Stimulated activated memory B cell treated with anti-CD40 and anti-IgM and Interleukin-4, amounts not matched to agents 10 μg/mL and 1 μg/mL and 100 μg/mL, for 72 hours (primary cell): ENCODE measurements around the gene TLL1.

Source experiments
- ATAC-seq: fragments of 150-1000 bp; cut with Tn5 transposase; 2 replicates; pipeline ENCODE4 v1.10.0; 2021
- H3K27ac Mint-ChIP-seq: one replicate; pipeline ENCODE4 v1.8.0; 2022; ENCODE audit warnings: mild to moderate bottlenecking, mixed read lengths
- H3K27me3 Mint-ChIP-seq: one replicate; pipeline ENCODE4 v1.8.0; 2022; ENCODE audit warnings: mixed read lengths
- H3K36me3 Mint-ChIP-seq: one replicate; pipeline ENCODE4 v1.8.0; 2022; ENCODE audit warnings: mixed read lengths
- H3K4me1 Mint-ChIP-seq: one replicate; pipeline ENCODE4 v1.8.0; 2022; ENCODE audit warnings: mixed read lengths
- H3K4me3 Mint-ChIP-seq: one replicate; pipeline ENCODE4 v1.8.0; 2022; ENCODE audit warnings: mild to moderate bottlenecking, moderate library complexity, mixed read lengths
- H3K9me3 Mint-ChIP-seq: one replicate; pipeline ENCODE4 v1.8.0; 2022; ENCODE audit warnings: mixed read lengths

Gene TLL1

GRCh38 chr4:165873298-165874071, 448 bp downstream of the TLL1 start:
- Mint-ChIP-seq H3K4me1 (peaks cover 10% of the 10 kb centered on the region), H3K4me3 (no peak overlapping the region), H3K27me3 (peaks cover 48% of the 10 kb centered on the region), H3K9me3 (no peaks in the 10 kb centered on the region), H3K36me3 (no peaks in the 10 kb centered on the region), H3K27ac (no peak overlapping the region)
- no peak for ATAC-seq

GRCh38 chr4:165874072-165874790, 1.2 kb downstream of the TLL1 start:
- Mint-ChIP-seq H3K4me1 (peaks cover 10% of the 10 kb centered on the region), H3K4me3 (no peak overlapping the region), H3K27me3 (peaks cover 51% of the 10 kb centered on the region), H3K36me3 (no peaks in the 10 kb centered on the region), H3K9me3 (no peaks in the 10 kb centered on the region), H3K27ac (no peak overlapping the region)
- no peak for ATAC-seq

- no peak overlapping the region for H3K27ac Mint-ChIP-seq
- peaks cover 10% of the 10 kb centered on the region for H3K4me1 Mint-ChIP-seq
- H3K27me3 Mint-ChIP-seq: peaks cover 51% of the 10 kb centered on the region
- H3K4me3 Mint-ChIP-seq: no peak overlapping the region
- H3K36me3 Mint-ChIP-seq: no peaks in the 10 kb centered on the region
- no peaks in the 10 kb centered on the region for H3K9me3 Mint-ChIP-seq
- no peak for ATAC-seq
Observed at GRCh38 chr4:165874791-165875371, 1.8 kb downstream of the TLL1 start.

GRCh38 chr4:165875446-165875845, 2.4 kb downstream of the TLL1 start:
- Mint-ChIP-seq H3K27ac (no peak overlapping the region), H3K9me3 (no peaks in the 10 kb centered on the region), H3K4me1 (peaks cover 10% of the 10 kb centered on the region), H3K4me3 (no peak overlapping the region), H3K36me3 (no peaks in the 10 kb centered on the region), H3K27me3 (peaks cover 51% of the 10 kb centered on the region)
- no peak for ATAC-seq

- Mint-ChIP-seq H3K27me3 (peaks cover 48% of the 10 kb centered on the region), H3K4me3 (no peak overlapping the region), H3K4me1 (peaks cover 10% of the 10 kb centered on the region), H3K9me3 (no peaks in the 10 kb centered on the region), H3K36me3 (no peaks in the 10 kb centered on the region), H3K27ac (no peak overlapping the region)
- ATAC-seq: no peak
Observed at GRCh38 chr4:165877286-165877685, 4.2 kb downstream of the TLL1 start.

GRCh38 chr4:165879641-165880040, 6.6 kb downstream of the TLL1 start:
- Mint-ChIP-seq H3K4me1 (no peaks in the 10 kb centered on the region), H3K4me3 (no peak overlapping the region), H3K27ac (no peak overlapping the region), H3K9me3 (no peaks in the 10 kb centered on the region), H3K36me3 (no peaks in the 10 kb centered on the region), H3K27me3 (peaks cover 24% of the 10 kb centered on the region)
- ATAC-seq: no peak

GRCh38 chr4:165894159-165894558, 21.1 kb downstream of the TLL1 start:
- Mint-ChIP-seq H3K36me3 (no peaks in the 10 kb centered on the region), H3K9me3 (peaks cover 19% of the 10 kb centered on the region), H3K27me3 (no peaks in the 10 kb centered on the region), H3K4me3 (no peak overlapping the region), H3K27ac (no peak overlapping the region), H3K4me1 (no peaks in the 10 kb centered on the region)
- ATAC-seq: no peak

GRCh38 chr4:165905405-165906027, 32.5 kb downstream of the TLL1 start:
- Mint-ChIP-seq H3K4me3 (no peak overlapping the region), H3K27me3 (no peaks in the 10 kb centered on the region), H3K9me3 (no peaks in the 10 kb centered on the region), H3K27ac (no peak overlapping the region), H3K4me1 (no peaks in the 10 kb centered on the region), H3K36me3 (no peaks in the 10 kb centered on the region)
- no peak for ATAC-seq

- Mint-ChIP-seq H3K4me1 (no peaks in the 10 kb centered on the region), H3K9me3 (peaks cover 3% of the 10 kb centered on the region), H3K27ac (no peak overlapping the region), H3K27me3 (no peaks in the 10 kb centered on the region), H3K4me3 (no peak overlapping the region), H3K36me3 (no peaks in the 10 kb centered on the region)
- no peak for ATAC-seq
Observed at GRCh38 chr4:165906272-165906671, 33.2 kb downstream of the TLL1 start.

- no peaks in the 10 kb centered on the region for H3K4me1 Mint-ChIP-seq
- no peak overlapping the region for H3K4me3 Mint-ChIP-seq
- no peak for ATAC-seq
Observed at GRCh38 chr4:165909947-165910346, 36.9 kb downstream of the TLL1 start.

GRCh38 chr4:165915215-165915614, 42.2 kb downstream of the TLL1 start:
- Mint-ChIP-seq H3K9me3 (peaks cover 3% of the 10 kb centered on the region), H3K27me3 (no peaks in the 10 kb centered on the region), H3K4me3 (no peak overlapping the region), H3K36me3 (no peaks in the 10 kb centered on the region), H3K4me1 (no peaks in the 10 kb centered on the region), H3K27ac (no peak overlapping the region)
- no peak for ATAC-seq

More at GRCh38 chr4:165909947-165910346, 36.9 kb downstream of the TLL1 start:
- no peaks in the 10 kb centered on the region for H3K27me3 Mint-ChIP-seq
- no peaks in the 10 kb centered on the region for H3K36me3 Mint-ChIP-seq
- no peak overlapping the region for H3K27ac Mint-ChIP-seq
- peaks cover 3% of the 10 kb centered on the region for H3K9me3 Mint-ChIP-seq

- Mint-ChIP-seq H3K36me3 (no peaks in the 10 kb centered on the region), H3K27ac (no peak overlapping the region), H3K9me3 (no peaks in the 10 kb centered on the region), H3K27me3 (no peaks in the 10 kb centered on the region), H3K4me1 (no peaks in the 10 kb centered on the region), H3K4me3 (no peak overlapping the region)
- no peak for ATAC-seq
Observed at GRCh38 chr4:165921546-165921945, 48.5 kb downstream of the TLL1 start.

GRCh38 chr4:165922747-165923146, 49.7 kb downstream of the TLL1 start:
- no peak for ATAC-seq
- no peaks in the 10 kb centered on the region for H3K4me1 Mint-ChIP-seq

GRCh38 chr4:165926307-165926706, 53.3 kb downstream of the TLL1 start:
- no peak for ATAC-seq
- no peak overlapping the region for H3K4me3 Mint-ChIP-seq
- no peak overlapping the region for H3K27ac Mint-ChIP-seq
- H3K36me3 Mint-ChIP-seq: no peaks in the 10 kb centered on the region
- no peaks in the 10 kb centered on the region for H3K9me3 Mint-ChIP-seq
- no peaks in the 10 kb centered on the region for H3K4me1 Mint-ChIP-seq
- no peaks in the 10 kb centered on the region for H3K27me3 Mint-ChIP-seq

More at GRCh38 chr4:165922747-165923146, 49.7 kb downstream of the TLL1 start:
- no peaks in the 10 kb centered on the region for H3K36me3 Mint-ChIP-seq
- H3K4me3 Mint-ChIP-seq: no peak overlapping the region
- no peaks in the 10 kb centered on the region for H3K27me3 Mint-ChIP-seq
- no peaks in the 10 kb centered on the region for H3K9me3 Mint-ChIP-seq
- no peak overlapping the region for H3K27ac Mint-ChIP-seq

GRCh38 chr4:165927366-165927765, 54.3 kb downstream of the TLL1 start:
- no peaks in the 10 kb centered on the region for H3K36me3 Mint-ChIP-seq
- H3K4me3 Mint-ChIP-seq: no peak overlapping the region
- no peaks in the 10 kb centered on the region for H3K4me1 Mint-ChIP-seq
- no peaks in the 10 kb centered on the region for H3K9me3 Mint-ChIP-seq
- no peak for ATAC-seq
- no peak overlapping the region for H3K27ac Mint-ChIP-seq
- H3K27me3 Mint-ChIP-seq: no peaks in the 10 kb centered on the region
